Measurements from ENCODE around the gene NEMF.

The NEMF gene

GRCh38 chr14:49732896-49733295, 119.7 kb downstream of the NEMF start:
- DNase-seq, result no peak
